WTC11 (cell line): Measurements from ENCODE around the gene MIOX. TPM values are rescaled to one million over a fixed set of nuclear protein-coding genes. Genes with fewer than 3 reads are reported as not detected.

Experiments used
- ATAC-seq: fragments of 200-7000 bp; cut with Tn5 transposase; 2 replicates; pipeline ENCODE4 v1.10.0; 2021; ENCODE audit warnings: mild to moderate bottlenecking, moderate library complexity
- CTCF ChIA-PET: fragments of 300-600 bp; sonication (Branson Sonifier 250); formaldehyde crosslinking; loops from one replicate; lab custom pipeline; 2021; ENCODE audit warnings: antibody characterized with exemption; lab: Charles Lee
- POLR2A ChIA-PET: fragments of 350-600 bp; sonication (Branson Sonifier 250); formaldehyde crosslinking; loops from one replicate; lab custom pipeline; 2021; ENCODE audit warnings: antibody characterized with exemption; lab: Charles Lee
- DNase-seq: peaks from one replicate; pipeline ENCODE4 v3.0.0; 2021; ENCODE audit warnings: low spot score
- H3K27ac Mint-ChIP-seq: 2 replicates; pipeline ENCODE4 v1.8.0; 2021; ENCODE audit warnings: mixed read lengths
- H3K27me3 Mint-ChIP-seq: 2 replicates; pipeline ENCODE4 v1.8.0; 2021; ENCODE audit warnings: low read depth, mild to moderate bottlenecking, moderate library complexity, mixed read lengths
- H3K36me3 Mint-ChIP-seq: 2 replicates; pipeline ENCODE4 v1.8.0; 2021; ENCODE audit warnings: mixed read lengths
- H3K4me1 Mint-ChIP-seq: 2 replicates; pipeline ENCODE4 v1.8.0; 2022; ENCODE audit warnings: mixed read lengths
- H3K4me3 Mint-ChIP-seq: 2 replicates; pipeline ENCODE4 v1.8.0; 2021; ENCODE audit warnings: mild to moderate bottlenecking, moderate library complexity, mixed read lengths
- H3K9me3 Mint-ChIP-seq: 2 replicates; pipeline ENCODE4 v1.8.0; 2021; ENCODE audit warnings: mixed read lengths
- ATF1 ChIP-seq: sonication (generic); formaldehyde crosslinking; IDR thresholded peaks from 2 replicates; pipeline ENCODE4 v1.8.1; 2023; ENCODE audit warnings: mild to moderate bottlenecking, moderate library complexity, missing genetic modification reagents
- EMX1 ChIP-seq: fragments of 250-450 bp; sonication (Bioruptor Pico); IDR thresholded peaks from 2 replicates; pipeline ENCODE4 v1.8.0; 2021; ENCODE audit warnings: mild to moderate bottlenecking
- ETV6 ChIP-seq: sonication (generic); formaldehyde crosslinking; IDR thresholded peaks from 2 replicates; pipeline ENCODE4 v1.8.1; 2022; ENCODE audit warnings: mild to moderate bottlenecking, missing genetic modification reagents
- FOXJ3 ChIP-seq: sonication (generic); formaldehyde crosslinking; IDR thresholded peaks from 2 replicates; pipeline ENCODE4 v1.9.0; 2021; ENCODE audit warnings: missing genetic modification reagents, mild to moderate bottlenecking, borderline replicate concordance
- GABPB1 ChIP-seq: sonication (generic); formaldehyde crosslinking; IDR thresholded peaks from 2 replicates; pipeline ENCODE4 v1.8.1; 2023; ENCODE audit warnings: mild to moderate bottlenecking, missing genetic modification reagents
- IRF2 ChIP-seq: sonication (generic); formaldehyde crosslinking; IDR thresholded peaks from 2 replicates; pipeline ENCODE4 v1.8.0; 2022; ENCODE audit warnings: low read depth, missing genetic modification reagents, borderline replicate concordance
- MXD4 ChIP-seq: fragments of 250-450 bp; sonication (Bioruptor Pico); IDR thresholded peaks from 2 replicates; pipeline ENCODE4 v1.8.0; 2021; ENCODE audit warnings: mild to moderate bottlenecking, moderate library complexity, borderline replicate concordance
- NR1H2 ChIP-seq: sonication (generic); formaldehyde crosslinking; IDR thresholded peaks from 2 replicates; pipeline ENCODE4 v1.9.0; 2021; ENCODE audit warnings: mild to moderate bottlenecking, moderate library complexity, missing genetic modification reagents
- RELA ChIP-seq: sonication (generic); formaldehyde crosslinking; IDR thresholded peaks from 2 replicates; pipeline ENCODE4 v1.8.1; 2022; ENCODE audit warnings: missing genetic modification reagents, mild to moderate bottlenecking, borderline replicate concordance
- RORB ChIP-seq: fragments of 250-450 bp; sonication (Bioruptor Pico); IDR thresholded peaks from 2 replicates; pipeline ENCODE4 v1.9.0; 2021; ENCODE audit warnings: mild to moderate bottlenecking
- SMAD4 ChIP-seq: sonication (generic); formaldehyde crosslinking; IDR thresholded peaks from 2 replicates; pipeline ENCODE4 v1.8.0; 2022; ENCODE audit warnings: mild to moderate bottlenecking, missing genetic modification reagents
- ZNF138 ChIP-seq: sonication (generic); formaldehyde crosslinking; conservative IDR thresholded peaks from 2 replicates; pipeline ENCODE4 v1.8.1; 2022; ENCODE audit warnings: mild to moderate bottlenecking, moderate library complexity, missing genetic modification reagents
- ZNF219 ChIP-seq: sonication (generic); formaldehyde crosslinking; IDR thresholded peaks from 2 replicates; pipeline ENCODE4 v1.8.0; 2023; ENCODE audit warnings: missing genetic modification reagents, mild to moderate bottlenecking, borderline replicate concordance
- ZNF396 ChIP-seq: fragments of 250-450 bp; sonication (Bioruptor Pico); IDR thresholded peaks from 2 replicates; pipeline ENCODE4 v1.8.0; 2021; ENCODE audit warnings: mild to moderate bottlenecking, moderate library complexity, borderline replicate concordance
- ZNF671 ChIP-seq: fragments of 250-450 bp; sonication (Bioruptor Pico); IDR thresholded peaks from 2 replicates; pipeline ENCODE4 v1.8.0; 2021; ENCODE audit warnings: mild to moderate bottlenecking
- total RNA-seq: library from RNA; stranded (reverse); gene quantifications from 3 replicates; pipeline ENCODE4 v1.2.3, GENCODE V29; 2021
- TF ChIP-seq, protein P1 (sequence below): sonication (generic); formaldehyde crosslinking; IDR thresholded peaks from 2 replicates; pipeline ENCODE4 v1.8.1; 2022; ENCODE audit warnings: missing genetic modification reagents, borderline replicate concordance
- TF ChIP-seq, protein P2 (sequence below): sonication (generic); formaldehyde crosslinking; IDR thresholded peaks from 2 replicates; pipeline ENCODE4 v1.8.0; 2023; ENCODE audit warnings: missing genetic modification reagents
- TF ChIP-seq, protein P3 (sequence below): sonication (generic); formaldehyde crosslinking; IDR thresholded peaks from 2 replicates; pipeline ENCODE4 v1.8.1; 2022; ENCODE audit warnings: mild to moderate bottlenecking, moderate library complexity, missing genetic modification reagents
- TF ChIP-seq, protein P4 (sequence below): sonication (generic); formaldehyde crosslinking; IDR thresholded peaks from 2 replicates; pipeline ENCODE4 v1.8.1; 2023; ENCODE audit warnings: mild to moderate bottlenecking, missing genetic modification reagents
- TF ChIP-seq, protein P5 (sequence below): fragments of 250-450 bp; sonication (Bioruptor Pico); IDR thresholded peaks from 2 replicates; pipeline ENCODE4 v1.9.0; 2021; ENCODE audit warnings: mild to moderate bottlenecking
- TF ChIP-seq, protein P6 (sequence below): sonication (generic); formaldehyde crosslinking; IDR thresholded peaks from 2 replicates; pipeline ENCODE4 v1.8.1; 2023; ENCODE audit warnings: mild to moderate bottlenecking, missing genetic modification reagents, borderline replicate concordance

Gene MIOX
- total RNA-seq, 1 experiment from 2014 or later, result 0.33 TPM

DNA sequence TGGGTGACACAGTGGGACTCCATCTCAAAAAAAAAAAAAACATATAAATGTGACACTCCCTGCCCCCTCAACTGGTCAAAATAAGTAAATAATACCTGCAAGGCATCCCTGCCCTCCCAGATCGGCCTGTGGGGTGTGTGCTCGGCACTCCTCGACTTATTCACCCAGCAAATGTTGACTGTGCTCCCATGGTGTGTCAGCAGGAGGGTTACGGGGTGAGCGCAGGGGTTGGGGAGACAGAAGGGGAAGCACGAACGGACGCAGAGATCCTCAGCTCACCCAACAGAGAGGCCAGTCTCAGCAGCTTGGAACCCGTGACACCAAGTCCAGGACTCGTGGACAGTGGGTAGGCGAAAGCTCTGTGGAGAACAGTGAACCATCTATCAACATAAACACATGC is 6.9 kb upstream of the MIOX start (continued):
- TF ChIP-seq SMAD4 (CRISPR knock-in tag), result no peak

DNA sequence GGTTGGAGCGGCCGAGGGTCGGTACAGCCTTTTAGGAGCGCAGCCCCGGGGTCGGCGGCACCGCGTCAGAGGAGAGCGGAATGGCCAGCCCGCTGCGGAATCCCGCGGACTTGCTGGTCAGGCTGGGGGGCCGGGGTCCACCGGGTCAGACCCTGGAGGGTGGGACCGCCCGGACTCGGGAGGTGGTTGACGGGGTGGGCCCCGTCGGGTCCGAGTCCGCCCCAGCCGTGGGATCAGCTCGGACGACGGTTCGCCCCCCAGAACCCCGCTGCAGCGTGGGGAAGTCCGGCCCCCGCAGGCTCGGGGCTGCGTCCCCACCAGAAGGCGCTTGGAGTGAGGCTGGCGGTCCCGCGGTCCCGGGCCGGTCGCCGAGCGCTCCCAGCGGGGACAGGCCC is 5.6 kb upstream of the MIOX start:
- POLR2A ChIA-PET, result no interaction called here
- DNase-seq (peak; percentile 59), ATAC-seq (peak; percentile 6)
- no peaks in the 10 kb centered on the region for H3K9me3 Mint-ChIP-seq
- no peak overlapping the region for H3K27ac Mint-ChIP-seq
- no peaks in the 10 kb centered on the region for H3K36me3 Mint-ChIP-seq
- CTCF ChIA-PET, result interaction anchor here (0.6 to 1.0 kb wide), 4 partner anchors 8 to 214 kb away, joined by 3 to 6 read pairs (median 3); partner anchors contain the start of gene SCO2
- no peak for TF ChIP-seq RORB (CRISPR knock-in tag)
- no peak for TF ChIP-seq GABPB1 (CRISPR knock-in tag)
- TF ChIP-seq RELA (CRISPR knock-in tag), result 0 out of 2 replicates have a peak, but pooled peaks have one; percentile 49
- TF ChIP-seq ZNF671, result no peak
- TF ChIP-seq EMX1 (CRISPR knock-in tag), result no peak
- H3K4me3 Mint-ChIP-seq, result peak overlapping the region; percentile 74
- H3K4me1 Mint-ChIP-seq, result peaks cover 16% of the 10 kb centered on the region
- peaks cover 36% of the 10 kb centered on the region for H3K27me3 Mint-ChIP-seq

DNA sequence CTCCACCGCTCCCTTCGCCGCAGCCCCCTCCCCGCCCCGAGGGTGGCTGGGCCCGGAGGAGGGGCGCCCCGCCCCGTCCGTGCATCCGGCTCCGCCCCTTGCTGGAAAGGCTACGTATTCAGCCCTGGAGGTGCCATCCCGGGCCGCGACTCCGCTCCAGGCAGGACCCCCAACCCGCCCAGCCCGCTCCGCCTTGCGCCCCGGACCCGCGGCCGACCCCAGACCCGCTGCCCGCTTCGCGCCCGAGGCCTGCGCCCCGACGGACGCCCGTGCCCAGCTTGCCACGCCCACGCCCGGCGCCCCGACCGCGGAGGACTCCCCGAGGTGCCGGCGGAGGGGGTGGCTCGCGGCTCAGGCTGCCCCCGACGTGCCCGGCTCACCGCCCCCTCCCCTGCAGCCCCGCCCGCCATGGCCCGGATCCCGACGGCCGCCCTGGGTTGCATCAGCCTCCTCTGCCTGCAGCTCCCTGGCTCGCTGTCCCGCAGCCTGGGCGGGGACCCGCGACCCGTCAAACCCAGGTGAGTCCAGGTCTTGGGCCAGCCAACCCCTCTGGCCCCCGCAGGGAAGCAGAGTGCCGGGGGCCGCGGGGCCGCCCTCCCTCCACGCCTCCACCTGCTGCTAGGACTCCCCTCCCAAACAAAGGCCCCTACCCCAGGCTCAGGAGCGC is 5.1 kb upstream of the MIOX start, which contains the start of gene ADM2:
TSS of gene ADM2 (plus strand) at position 104 of the 667 bp plus-strand sequence. CDS start at position 409, 305 bp downstream.
- Mint-ChIP-seq H3K27me3 (peaks cover 36% of the 10 kb centered on the region), H3K4me1 (peaks cover 15% of the 10 kb centered on the region), H3K27ac (no peak within 1 kb of the TSS; the same call in 1 of the 2 replicates), H3K36me3 (no peaks in the 10 kb centered on the region), H3K4me3 (peak within 1 kb of the TSS; percentile 74), H3K9me3 (no peaks in the 10 kb centered on the region)
- ChIA-PET CTCF (interaction anchor here (0.6 to 1.0 kb wide), 4 partner anchors 9 to 214 kb away, joined by 3 to 6 read pairs (median 3); partner anchors contain the start of gene SCO2), POLR2A (no interaction called here)
- DNase-seq (peak; percentile 87), ATAC-seq (peak; percentile 84)
- TF ChIP-seq ETV6 (CRISPR knock-in tag) (no peak; the same call in 1 of the 2 replicates), IRF2 (CRISPR knock-in tag) (no peak), ZNF138 (0 out of 2 replicates have a peak, but pooled peaks have one; percentile 30), SMAD4 (CRISPR knock-in tag) (0 out of 2 replicates have a peak, but pooled peaks have one; percentile 40), FOXJ3 (CRISPR knock-in tag) (no peak), NR1H2 (CRISPR knock-in tag) (no peak), RORB (CRISPR knock-in tag) (no peak), MXD4 (CRISPR knock-in tag) (no peak), ZNF396 (CRISPR knock-in tag) (no peak), ATF1 (CRISPR knock-in tag) (no peak), ZNF219 (no peak)
- TF ChIP-seq, protein P1, sequence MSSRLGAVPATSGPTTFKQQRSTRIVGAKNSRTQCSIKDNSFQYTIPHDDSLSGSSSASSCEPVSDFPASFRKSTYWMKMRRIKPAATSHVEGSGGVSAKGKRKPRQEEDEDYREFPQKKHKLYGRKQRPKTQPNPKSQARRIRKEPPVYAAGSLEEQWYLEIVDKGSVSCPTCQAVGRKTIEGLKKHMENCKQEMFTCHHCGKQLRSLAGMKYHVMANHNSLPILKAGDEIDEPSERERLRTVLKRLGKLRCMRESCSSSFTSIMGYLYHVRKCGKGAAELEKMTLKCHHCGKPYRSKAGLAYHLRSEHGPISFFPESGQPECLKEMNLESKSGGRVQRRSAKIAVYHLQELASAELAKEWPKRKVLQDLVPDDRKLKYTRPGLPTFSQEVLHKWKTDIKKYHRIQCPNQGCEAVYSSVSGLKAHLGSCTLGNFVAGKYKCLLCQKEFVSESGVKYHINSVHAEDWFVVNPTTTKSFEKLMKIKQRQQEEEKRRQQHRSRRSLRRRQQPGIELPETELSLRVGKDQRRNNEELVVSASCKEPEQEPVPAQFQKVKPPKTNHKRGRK, result no peak
- TF ChIP-seq, protein P2, sequence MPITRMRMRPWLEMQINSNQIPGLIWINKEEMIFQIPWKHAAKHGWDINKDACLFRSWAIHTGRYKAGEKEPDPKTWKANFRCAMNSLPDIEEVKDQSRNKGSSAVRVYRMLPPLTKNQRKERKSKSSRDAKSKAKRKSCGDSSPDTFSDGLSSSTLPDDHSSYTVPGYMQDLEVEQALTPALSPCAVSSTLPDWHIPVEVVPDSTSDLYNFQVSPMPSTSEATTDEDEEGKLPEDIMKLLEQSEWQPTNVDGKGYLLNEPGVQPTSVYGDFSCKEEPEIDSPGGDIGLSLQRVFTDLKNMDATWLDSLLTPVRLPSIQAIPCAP (CRISPR knock-in tag), result no peak
- TF ChIP-seq, protein P3, sequence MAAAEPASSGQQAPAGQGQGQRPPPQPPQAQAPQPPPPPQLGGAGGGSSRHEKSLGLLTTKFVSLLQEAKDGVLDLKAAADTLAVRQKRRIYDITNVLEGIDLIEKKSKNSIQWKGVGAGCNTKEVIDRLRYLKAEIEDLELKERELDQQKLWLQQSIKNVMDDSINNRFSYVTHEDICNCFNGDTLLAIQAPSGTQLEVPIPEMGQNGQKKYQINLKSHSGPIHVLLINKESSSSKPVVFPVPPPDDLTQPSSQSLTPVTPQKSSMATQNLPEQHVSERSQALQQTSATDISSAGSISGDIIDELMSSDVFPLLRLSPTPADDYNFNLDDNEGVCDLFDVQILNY (CRISPR knock-in tag), result peak; percentile 10; the same call in 1 of the 2 replicates
- TF ChIP-seq, protein P4, sequence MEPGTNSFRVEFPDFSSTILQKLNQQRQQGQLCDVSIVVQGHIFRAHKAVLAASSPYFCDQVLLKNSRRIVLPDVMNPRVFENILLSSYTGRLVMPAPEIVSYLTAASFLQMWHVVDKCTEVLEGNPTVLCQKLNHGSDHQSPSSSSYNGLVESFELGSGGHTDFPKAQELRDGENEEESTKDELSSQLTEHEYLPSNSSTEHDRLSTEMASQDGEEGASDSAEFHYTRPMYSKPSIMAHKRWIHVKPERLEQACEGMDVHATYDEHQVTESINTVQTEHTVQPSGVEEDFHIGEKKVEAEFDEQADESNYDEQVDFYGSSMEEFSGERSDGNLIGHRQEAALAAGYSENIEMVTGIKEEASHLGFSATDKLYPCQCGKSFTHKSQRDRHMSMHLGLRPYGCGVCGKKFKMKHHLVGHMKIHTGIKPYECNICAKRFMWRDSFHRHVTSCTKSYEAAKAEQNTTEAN (CRISPR knock-in tag), result peak; percentile 63; the same call in 1 of the 2 replicates
- TF ChIP-seq, protein P5, sequence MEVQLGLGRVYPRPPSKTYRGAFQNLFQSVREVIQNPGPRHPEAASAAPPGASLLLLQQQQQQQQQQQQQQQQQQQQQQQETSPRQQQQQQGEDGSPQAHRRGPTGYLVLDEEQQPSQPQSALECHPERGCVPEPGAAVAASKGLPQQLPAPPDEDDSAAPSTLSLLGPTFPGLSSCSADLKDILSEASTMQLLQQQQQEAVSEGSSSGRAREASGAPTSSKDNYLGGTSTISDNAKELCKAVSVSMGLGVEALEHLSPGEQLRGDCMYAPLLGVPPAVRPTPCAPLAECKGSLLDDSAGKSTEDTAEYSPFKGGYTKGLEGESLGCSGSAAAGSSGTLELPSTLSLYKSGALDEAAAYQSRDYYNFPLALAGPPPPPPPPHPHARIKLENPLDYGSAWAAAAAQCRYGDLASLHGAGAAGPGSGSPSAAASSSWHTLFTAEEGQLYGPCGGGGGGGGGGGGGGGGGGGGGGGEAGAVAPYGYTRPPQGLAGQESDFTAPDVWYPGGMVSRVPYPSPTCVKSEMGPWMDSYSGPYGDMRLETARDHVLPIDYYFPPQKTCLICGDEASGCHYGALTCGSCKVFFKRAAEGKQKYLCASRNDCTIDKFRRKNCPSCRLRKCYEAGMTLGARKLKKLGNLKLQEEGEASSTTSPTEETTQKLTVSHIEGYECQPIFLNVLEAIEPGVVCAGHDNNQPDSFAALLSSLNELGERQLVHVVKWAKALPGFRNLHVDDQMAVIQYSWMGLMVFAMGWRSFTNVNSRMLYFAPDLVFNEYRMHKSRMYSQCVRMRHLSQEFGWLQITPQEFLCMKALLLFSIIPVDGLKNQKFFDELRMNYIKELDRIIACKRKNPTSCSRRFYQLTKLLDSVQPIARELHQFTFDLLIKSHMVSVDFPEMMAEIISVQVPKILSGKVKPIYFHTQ (CRISPR knock-in tag), result no peak
- TF ChIP-seq, protein P6, sequence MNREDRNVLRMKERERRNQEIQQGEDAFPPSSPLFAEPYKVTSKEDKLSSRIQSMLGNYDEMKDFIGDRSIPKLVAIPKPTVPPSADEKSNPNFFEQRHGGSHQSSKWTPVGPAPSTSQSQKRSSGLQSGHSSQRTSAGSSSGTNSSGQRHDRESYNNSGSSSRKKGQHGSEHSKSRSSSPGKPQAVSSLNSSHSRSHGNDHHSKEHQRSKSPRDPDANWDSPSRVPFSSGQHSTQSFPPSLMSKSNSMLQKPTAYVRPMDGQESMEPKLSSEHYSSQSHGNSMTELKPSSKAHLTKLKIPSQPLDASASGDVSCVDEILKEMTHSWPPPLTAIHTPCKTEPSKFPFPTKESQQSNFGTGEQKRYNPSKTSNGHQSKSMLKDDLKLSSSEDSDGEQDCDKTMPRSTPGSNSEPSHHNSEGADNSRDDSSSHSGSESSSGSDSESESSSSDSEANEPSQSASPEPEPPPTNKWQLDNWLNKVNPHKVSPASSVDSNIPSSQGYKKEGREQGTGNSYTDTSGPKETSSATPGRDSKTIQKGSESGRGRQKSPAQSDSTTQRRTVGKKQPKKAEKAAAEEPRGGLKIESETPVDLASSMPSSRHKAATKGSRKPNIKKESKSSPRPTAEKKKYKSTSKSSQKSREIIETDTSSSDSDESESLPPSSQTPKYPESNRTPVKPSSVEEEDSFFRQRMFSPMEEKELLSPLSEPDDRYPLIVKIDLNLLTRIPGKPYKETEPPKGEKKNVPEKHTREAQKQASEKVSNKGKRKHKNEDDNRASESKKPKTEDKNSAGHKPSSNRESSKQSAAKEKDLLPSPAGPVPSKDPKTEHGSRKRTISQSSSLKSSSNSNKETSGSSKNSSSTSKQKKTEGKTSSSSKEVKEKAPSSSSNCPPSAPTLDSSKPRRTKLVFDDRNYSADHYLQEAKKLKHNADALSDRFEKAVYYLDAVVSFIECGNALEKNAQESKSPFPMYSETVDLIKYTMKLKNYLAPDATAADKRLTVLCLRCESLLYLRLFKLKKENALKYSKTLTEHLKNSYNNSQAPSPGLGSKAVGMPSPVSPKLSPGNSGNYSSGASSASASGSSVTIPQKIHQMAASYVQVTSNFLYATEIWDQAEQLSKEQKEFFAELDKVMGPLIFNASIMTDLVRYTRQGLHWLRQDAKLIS (CRISPR knock-in tag), result no peak
